Measurements from ENCODE around the gene HSD17B2. TPM values are rescaled to one million over a fixed set of nuclear protein-coding genes. Genes with fewer than 3 reads are reported as not detected.

HSD17B2 gene
- total RNA-seq, 4 donors from 2014 or later, result 2.7 to 10.6 (median 4.0) TPM

GRCh38 chr16:82017911-82018568 is 17.0 kb upstream of the HSD17B2 start:
- TF ChIP-seq CTCF (IDR thresholded peaks at IDR 0.05), result no peak
- TF ChIP-seq EP300 (IDR thresholded peaks at IDR 0.05), result no peak
- TF ChIP-seq POLR2AphosphoS5 (IDR thresholded peaks at IDR 0.05), result no peak
- TF ChIP-seq POLR2A (IDR thresholded peaks at IDR 0.05), result no peak
- 68% methylated on average over 6 of the region's 6 CpGs for WGBS
- no peak for DNase-seq (ENCODE audit: low spot score in 2 of 2)
- H3K27ac ChIP-seq, result peak overlapping the region; percentile 73
- H3K4me3 ChIP-seq, result no peak overlapping the region
- H3K4me1 ChIP-seq, result peaks cover 19% of the 10 kb centered on the region
- peaks cover 8% of the 10 kb centered on the region for H3K9me3 ChIP-seq
- no peaks in the 10 kb centered on the region for H3K36me3 ChIP-seq
- no peaks in the 10 kb centered on the region for H3K27me3 ChIP-seq

- DNase-seq (ENCODE audit: low spot score in 2 of 2), result no peak
- Histone ChIP-seq H3K27ac (no peak overlapping the region), H3K4me1 (peaks cover 19% of the 10 kb centered on the region), H3K27me3 (no peaks in the 10 kb centered on the region), H3K4me3 (no peak overlapping the region), H3K9me3 (peaks cover 8% of the 10 kb centered on the region), H3K36me3 (no peaks in the 10 kb centered on the region)
- 72% methylated on average over 8 of the region's 8 CpGs for WGBS
- TF ChIP-seq POLR2AphosphoS5 (IDR thresholded peaks at IDR 0.05), result no peak
- TF ChIP-seq CTCF (IDR thresholded peaks at IDR 0.05), result no peak
These were observed 15.5 kb upstream of the HSD17B2 start for GRCh38 chr16:82019535-82019934.

- 91% methylated on average over 5 of the region's 5 CpGs for WGBS
These were observed 15.0 kb upstream of the HSD17B2 start for GRCh38 chr16:82020051-82020450.

GRCh38 chr16:82023206-82023605 is 11.8 kb upstream of the HSD17B2 start:
- Histone ChIP-seq H3K4me3 (no peak overlapping the region), H3K36me3 (no peaks in the 10 kb centered on the region), H3K4me1 (peaks cover 7% of the 10 kb centered on the region), H3K27ac (no peak overlapping the region), H3K9me3 (no peaks in the 10 kb centered on the region), H3K27me3 (peaks cover 3% of the 10 kb centered on the region)
- DNase-seq (ENCODE audit: low spot score in 2 of 2), result no peak
- 57% methylated on average over 7 of the region's 7 CpGs for WGBS
- TF ChIP-seq EP300 (IDR thresholded peaks at IDR 0.05) (no peak), POLR2AphosphoS5 (IDR thresholded peaks at IDR 0.05) (no peak), CTCF (IDR thresholded peaks at IDR 0.05) (no peak), POLR2A (IDR thresholded peaks at IDR 0.05) (no peak)

More at GRCh38 chr16:82020051-82020450, 15.0 kb upstream of the HSD17B2 start:
- Histone ChIP-seq H3K27ac (no peak overlapping the region), H3K9me3 (peaks cover 4% of the 10 kb centered on the region), H3K4me1 (peaks cover 19% of the 10 kb centered on the region), H3K27me3 (peaks cover under 1% of the 10 kb centered on the region), H3K4me3 (no peak overlapping the region), H3K36me3 (no peaks in the 10 kb centered on the region)
- TF ChIP-seq POLR2A (IDR thresholded peaks at IDR 0.05) (no peak), EP300 (IDR thresholded peaks at IDR 0.05) (no peak), CTCF (IDR thresholded peaks at IDR 0.05) (no peak), POLR2AphosphoS5 (IDR thresholded peaks at IDR 0.05) (no peak)
- no peak for DNase-seq (ENCODE audit: low spot score in 2 of 2)

- no peak for TF ChIP-seq CTCF (IDR thresholded peaks at IDR 0.05)
- TF ChIP-seq EP300 (IDR thresholded peaks at IDR 0.05), result no peak
- TF ChIP-seq POLR2A (IDR thresholded peaks at IDR 0.05), result no peak
- TF ChIP-seq POLR2AphosphoS5 (IDR thresholded peaks at IDR 0.05), result no peak
- H3K4me3 ChIP-seq, result no peak overlapping the region
- peaks cover 6% of the 10 kb centered on the region for H3K4me1 ChIP-seq
- no peak for DNase-seq (ENCODE audit: low spot score in 2 of 2)
- no peak overlapping the region for H3K27ac ChIP-seq
- 88% methylated on average over 1 of the region's 1 CpG for WGBS
- no peaks in the 10 kb centered on the region for H3K9me3 ChIP-seq
- no peaks in the 10 kb centered on the region for H3K36me3 ChIP-seq
- peaks cover 3% of the 10 kb centered on the region for H3K27me3 ChIP-seq
These were observed 10.7 kb upstream of the HSD17B2 start for GRCh38 chr16:82024316-82024715.

Data from suprapubic skin (tissue), 4 donors.